HG02970 (cell line): Measurements from ENCODE around the gene CHMP3.
"Not testable (repeated sequence)": the region's sequence is repeated elsewhere in the genome, so short reads cannot be mapped to it uniquely, and the experiment has no call there.

Experiments
- ATAC-seq: cut with Tn5 transposase; IDR thresholded peaks from one replicate; pipeline ENCODE4 v1.9.1; 2021; ENCODE audit warnings: mild to moderate bottlenecking, moderate library complexity, moderate number of reproducible peaks; ENCODE audit not compliant: unreplicated experiment, low FRiP score

CHMP3 gene

DNA sequence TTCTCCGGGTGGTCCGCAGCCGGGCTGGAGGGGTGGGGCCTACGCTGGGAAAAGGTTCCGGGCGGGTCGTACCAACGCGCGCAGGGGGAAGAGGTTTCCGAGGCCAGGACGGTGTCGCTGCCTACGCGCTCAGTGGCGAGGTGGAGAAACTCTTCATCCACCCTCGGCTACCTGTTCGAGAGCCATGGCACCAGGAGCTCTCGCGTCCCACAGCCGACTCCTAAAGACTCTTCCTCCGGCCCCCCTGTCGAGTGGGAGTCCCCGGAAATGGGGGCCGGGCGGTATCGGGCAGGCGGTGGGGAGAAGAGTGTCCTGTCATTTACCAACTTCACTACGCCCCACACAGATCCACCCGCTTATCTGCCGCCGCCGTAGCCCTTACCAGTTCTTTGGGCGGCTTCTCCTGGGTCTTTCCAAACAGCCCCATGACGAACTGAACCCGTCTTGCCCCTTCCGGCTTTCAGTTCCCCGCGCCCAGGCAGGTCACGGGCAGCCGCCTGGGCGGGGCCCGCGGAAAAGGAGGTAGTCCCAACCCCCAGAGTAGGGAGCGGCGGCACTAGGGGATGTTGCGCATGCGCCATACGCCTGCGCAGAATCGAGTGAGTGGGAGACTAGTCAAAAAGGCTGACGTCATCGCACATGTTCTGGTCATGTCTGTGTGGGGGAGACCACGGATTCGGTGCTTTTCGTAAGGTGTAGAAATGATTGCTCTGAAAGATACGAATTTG is at the start of gene CHMP3:
Gene CHMP3 (minus strand): TSS at position 522 of the 728 bp plus-strand sequence. CDS start 95 bp downstream, at position 427.
- ATAC-seq: peak; percentile 92

- no peak for ATAC-seq
These were observed 47.6 kb upstream of the CHMP3 start for GRCh38 chr2:86610871-86611270.

- no peak for ATAC-seq
These were observed 45.7 kb upstream of the CHMP3 start for GRCh38 chr2:86608832-86609410.

DNA sequence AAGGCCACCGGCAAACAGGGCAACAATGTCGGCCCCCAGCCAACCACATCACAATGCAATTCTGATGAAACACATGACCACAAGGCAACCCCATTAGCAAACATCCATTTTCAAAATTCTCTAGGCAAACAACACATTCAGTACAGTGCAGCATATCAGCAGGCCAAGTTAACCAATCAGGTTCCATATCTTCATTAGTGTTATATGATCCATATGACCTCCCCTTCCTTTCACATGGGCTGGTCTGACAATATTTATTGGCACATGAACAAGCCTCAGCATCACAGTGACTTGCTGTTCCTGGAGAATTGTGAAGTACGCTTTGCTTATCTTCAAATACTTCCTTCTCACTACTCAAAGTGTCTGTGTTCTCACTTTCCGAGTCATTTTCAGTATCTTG is 40.7 kb upstream of the CHMP3 start:
- ATAC-seq: no peak

GRCh38 chr2:86598966-86599365 is 35.7 kb upstream of the CHMP3 start:
- ATAC-seq: no peak

GRCh38 chr2:86596118-86596517 is 32.9 kb upstream of the CHMP3 start:
- ATAC-seq: no peak

DNA sequence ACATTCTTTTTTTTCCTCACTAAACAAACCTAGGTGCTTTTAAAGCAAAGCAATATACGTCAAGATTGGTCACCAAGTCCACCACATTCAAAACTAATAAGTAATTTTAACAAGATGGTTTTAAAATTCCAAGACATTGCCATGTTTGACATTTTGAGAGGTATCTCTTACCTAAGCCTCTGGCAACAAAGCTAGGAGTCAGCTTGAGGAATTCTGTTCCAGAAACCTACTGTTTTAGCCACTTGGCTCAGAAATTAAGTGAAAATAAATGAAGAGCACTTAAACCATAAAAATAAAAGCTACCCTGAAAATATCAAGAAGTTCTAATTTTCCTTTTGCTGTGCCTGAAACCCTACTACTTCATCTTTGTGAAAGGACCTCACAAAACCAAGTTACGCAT is 30.0 kb upstream of the CHMP3 start:
- no peak for ATAC-seq

GRCh38 chr2:86592547-86593230 is 29.4 kb upstream of the CHMP3 start:
- no peak for ATAC-seq

GRCh38 chr2:86589701-86590100 is 26.5 kb upstream of the CHMP3 start:
- ATAC-seq: not testable (repeated sequence)

DNA sequence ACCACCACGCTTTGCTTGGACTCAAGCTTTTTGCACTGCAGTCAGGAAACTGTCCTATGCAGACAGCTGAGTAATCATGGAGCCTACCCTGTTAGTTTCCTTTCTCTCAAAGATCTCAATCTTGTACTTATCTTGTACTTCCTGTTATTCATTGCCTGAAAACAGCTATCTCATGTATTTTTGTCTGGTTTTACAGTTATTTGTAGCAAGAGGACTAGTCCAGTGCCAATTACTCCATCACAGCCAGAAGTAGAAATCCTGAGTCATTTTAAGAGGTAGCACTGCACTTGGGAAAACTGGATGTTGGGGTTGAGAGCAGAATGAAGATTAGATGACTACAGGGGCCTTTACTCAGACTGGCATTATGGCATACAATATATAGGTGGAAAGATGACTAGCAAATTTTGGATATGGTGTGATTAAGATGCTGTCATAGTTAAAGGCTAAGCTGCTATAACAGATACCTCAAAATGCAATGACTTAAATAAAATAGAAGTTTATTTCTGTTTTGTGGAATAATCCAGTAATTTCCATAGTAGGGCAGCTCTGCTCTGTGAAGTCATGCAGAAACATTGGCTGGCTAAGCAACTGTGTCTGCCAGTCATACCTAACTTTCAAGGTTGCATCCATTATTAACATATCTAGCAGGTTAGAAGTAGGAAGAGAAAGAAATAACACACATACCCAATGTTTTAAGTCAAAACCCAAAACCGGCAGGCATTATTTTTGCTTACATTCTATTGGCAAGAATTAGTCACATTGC is 21.1 kb upstream of the CHMP3 start:
- no peak for ATAC-seq

DNA sequence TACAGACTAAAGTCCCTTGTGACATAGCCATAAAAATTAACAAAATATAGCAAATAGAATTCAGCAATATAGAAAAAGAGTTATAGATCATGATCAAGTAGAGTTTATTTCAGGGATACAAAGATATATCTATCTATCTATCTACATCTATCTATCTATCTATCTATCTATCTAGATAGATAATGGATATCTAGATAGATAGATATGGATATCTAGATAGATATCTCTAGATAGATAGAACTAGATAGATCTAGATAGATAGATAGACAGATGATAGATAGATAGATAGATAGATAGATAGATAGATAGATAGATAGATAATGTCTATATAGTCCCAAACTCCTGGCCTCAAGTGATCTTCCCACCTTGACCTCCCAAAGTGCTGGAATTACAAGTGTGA is 17.3 kb upstream of the CHMP3 start:
- ATAC-seq: no peak

- ATAC-seq: no peak
These were observed 14.7 kb upstream of the CHMP3 start for GRCh38 chr2:86577817-86578456.

DNA sequence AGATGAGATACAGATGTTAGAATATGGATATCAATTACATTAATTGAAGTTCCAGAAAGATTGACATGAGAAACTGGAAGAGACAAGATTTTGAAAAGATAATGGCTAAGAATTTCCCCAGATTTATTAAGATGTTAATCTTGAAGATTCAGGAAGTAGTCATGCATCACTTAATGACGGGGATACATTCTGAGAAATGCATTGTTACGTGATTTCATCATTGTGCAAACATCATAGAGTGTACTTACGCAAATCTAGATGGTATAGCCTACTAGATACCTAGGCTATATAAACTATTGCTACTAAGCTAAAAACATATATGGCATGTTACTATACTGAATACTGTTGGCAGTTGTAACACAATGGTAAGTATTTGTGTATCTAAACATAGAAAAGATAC is 6.8 kb upstream of the CHMP3 start:
- ATAC-seq: no peak

GRCh38 chr2:86566821-86567190 is 3.6 kb upstream of the CHMP3 start:
- ATAC-seq: no peak

- no peak for ATAC-seq
These were observed 3.0 kb upstream of the CHMP3 start for GRCh38 chr2:86566158-86566820.

- no peak for ATAC-seq
These were observed 413 bp upstream of the CHMP3 start for GRCh38 chr2:86563650-86564061.

DNA sequence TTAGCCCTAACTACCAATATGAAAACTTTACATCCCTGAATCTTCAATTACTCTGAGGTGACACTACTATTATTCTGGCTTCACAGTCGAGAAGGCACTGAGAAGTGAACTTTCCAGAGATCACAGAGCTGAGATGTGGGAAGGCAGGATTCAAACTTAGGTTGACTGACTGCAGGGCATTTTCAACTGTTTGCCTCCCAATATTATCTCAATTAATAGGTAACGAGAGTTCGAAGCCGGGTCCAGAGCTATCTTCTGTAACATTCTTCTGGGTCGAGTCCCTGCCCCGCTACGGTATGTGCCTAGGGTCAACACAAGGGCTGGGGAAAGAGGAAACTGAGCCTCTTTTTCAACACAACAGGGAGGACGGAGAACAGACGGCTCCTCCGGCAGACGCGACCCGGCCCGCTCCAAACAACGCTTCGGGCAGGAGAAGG is 740 bp downstream of the CHMP3 start:
- no peak for ATAC-seq

DNA sequence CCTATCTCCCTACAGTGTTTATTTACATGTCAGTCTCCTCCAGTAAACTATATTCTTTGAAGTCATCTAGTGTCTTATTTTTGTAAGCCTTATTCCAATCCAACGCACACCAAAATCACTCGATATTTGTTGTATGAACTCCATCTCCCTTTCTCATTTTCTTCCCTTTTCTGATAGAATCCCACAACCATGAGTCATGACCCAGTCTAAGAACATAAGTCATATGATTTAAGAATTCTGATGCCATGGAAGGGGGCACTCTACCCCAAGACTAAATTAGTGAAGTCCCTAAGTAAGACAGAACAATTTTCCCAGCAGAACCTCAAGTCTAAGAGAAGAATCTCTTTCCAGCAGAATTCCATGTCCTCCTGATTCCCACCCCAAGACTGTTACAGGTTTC is 5.4 kb downstream of the CHMP3 start:
- ATAC-seq: no peak

DNA sequence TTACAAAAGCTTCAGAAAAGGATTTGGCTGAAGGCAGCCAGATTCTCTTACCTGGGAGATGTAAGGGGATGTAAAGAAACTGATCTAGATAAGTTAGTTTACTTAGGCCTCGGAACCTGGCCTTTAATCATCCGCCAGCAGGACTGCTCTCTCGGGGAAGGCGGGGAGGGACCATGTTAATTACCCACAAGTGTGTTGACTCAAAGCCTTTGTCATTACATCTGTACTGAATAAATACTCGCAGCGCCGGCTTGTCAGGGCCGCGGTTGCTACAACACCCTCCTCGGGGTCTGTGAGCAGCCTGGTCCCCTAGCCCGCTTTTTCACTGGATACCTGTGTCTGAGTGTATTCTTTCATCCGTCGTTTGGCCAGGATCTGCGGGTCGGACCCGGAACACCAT is 6.7 kb downstream of the CHMP3 start:
- ATAC-seq: no peak

- no peak for ATAC-seq
These were observed 10.4 kb downstream of the CHMP3 start for GRCh38 chr2:86552889-86553288.
